ENCODE data around the gene SLC44A5.
"Not testable (repeated sequence)": the region's sequence is repeated elsewhere in the genome, so short reads cannot be mapped to it uniquely, and the experiment has no call there.

Gene SLC44A5

DNA sequence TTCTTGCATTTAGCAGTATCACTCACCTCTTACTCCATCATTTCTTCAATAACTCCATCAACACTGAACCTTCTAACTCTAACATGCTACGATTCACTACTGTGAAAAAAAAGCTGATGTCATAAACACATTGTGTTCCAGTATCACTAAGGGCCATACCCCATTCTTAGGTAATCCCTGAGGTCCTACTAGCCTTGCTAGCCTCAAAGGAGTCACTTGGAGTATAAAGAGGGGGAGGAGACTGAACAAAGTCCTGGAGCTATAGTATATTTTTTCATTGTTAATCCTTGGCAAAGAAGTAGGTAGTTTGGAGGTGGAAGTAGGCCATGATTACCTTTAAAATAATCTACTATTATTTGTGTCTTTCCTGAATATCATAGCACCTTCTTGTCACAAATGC, at the start of gene SLC44A5:
SLC44A5 (minus strand) TSS at position 101 of the 400 bp plus-strand sequence. CDS start 69,667 bp downstream, outside the sequence.
- TF ChIP-seq POLR2A (IDR thresholded peaks at IDR 0.05; ENCODE audit: low read length) (no peak), GATA1 (IDR thresholded peaks at IDR 0.05; ENCODE audit: low read depth, low read length) (no peak)
- no peak for DNase-seq

DNA sequence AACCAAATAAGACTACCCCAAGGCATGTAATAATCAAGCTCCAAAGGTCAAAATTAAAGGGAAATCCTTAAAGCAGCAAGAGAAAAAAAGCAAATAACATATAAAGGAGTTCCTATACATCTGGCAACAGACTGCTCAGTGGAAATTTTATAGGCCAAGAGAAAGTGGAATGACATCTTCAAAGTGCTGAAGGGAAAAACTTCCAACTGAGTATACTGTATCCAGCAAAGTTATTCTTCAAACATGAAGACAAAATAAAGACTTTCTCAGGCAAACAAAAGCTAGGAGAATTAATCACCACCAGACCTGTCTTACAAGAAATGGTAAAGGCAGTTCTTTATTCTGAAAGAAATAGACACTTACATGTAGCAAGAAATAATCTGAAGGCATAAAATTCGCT, 45.0 kb upstream of the SLC44A5 start:
- TF ChIP-seq POLR2A (IDR thresholded peaks at IDR 0.05; ENCODE audit: low read length) (no peak), GATA1 (IDR thresholded peaks at IDR 0.05; ENCODE audit: low read depth, low read length) (no peak)
- no peak for DNase-seq

DNA sequence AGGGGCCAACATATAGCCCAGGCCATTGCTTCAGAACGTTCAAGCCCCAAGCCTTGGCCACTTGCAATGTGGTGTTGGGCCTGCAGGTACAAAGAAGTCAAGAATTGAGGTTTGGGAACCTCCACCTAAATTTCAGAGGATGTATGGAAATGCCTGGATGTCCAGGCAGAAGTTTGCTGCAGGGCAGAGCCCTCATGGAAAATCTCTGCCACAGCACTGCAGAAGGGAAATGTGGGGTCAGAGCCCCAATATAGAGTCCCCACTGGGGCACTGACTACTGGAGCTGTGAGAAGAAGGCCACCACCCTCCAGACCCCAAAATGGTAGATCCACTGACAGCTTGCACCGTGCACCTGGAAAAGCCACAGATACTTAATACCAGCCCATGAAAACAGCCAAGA, 36.3 kb upstream of the SLC44A5 start:
- DNase-seq, result not testable (repeated sequence)

DNA sequence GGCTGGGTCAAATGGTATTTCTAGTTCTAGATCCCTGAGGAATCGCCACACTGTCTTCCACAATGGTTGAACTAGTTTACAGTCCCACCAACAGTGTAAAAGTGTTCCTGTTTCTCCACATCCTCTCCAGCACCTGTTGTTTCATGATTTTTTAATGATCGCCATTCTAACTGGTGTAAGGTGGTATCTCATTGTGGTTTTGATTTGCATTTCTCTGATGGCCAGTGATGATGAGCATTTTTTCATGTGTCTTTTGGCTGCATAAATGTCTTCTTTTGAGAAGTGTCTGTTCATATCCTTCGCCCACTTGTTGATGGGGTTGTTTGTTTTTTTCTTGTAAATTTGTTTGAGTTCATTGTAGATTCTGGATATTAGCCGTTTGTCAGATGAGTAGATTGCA, 34.2 kb upstream of the SLC44A5 start:
- DNase-seq, result not testable (repeated sequence)

DNA sequence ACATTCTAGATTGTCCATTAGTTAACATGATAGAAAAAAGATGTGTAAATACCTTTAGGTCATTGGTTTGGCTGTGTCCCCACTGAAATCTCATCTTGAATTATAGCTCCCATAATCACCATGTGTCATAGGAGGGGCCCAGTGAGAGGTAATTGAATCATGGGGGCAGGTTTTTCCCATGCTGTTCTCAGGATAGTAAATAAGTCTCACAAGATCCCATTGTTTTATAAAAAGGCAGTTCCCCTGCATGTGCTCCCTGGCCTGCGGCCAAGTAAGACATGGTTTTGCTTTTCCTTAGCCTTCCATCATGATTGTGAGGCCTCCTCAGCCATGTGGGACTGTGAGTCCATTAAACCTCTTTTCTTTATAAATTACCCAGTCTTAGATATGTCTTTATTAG, 32.5 kb upstream of the SLC44A5 start:
- DNase-seq, result no peak
- TF ChIP-seq POLR2A (IDR thresholded peaks at IDR 0.05; ENCODE audit: low read length), result no peak

DNA sequence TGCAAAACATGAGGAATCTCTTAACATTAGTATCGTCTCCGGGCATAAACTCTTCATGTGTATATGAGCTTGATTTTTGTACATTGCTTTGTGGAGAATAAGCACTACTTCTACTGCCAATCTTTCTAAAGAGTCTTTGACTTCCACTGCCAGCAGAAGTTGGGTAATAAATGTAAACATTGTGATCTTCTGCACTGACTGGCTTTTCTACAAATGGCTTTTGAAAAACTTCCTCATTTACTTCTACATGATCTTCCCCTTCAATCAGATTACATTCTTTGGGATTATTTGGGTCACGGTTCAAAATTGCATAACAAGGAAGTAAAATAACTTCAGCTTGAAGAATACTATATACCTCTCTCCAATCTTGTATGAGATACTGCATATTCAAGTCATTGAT, 30.4 kb upstream of the SLC44A5 start:
- TF ChIP-seq POLR2A (IDR thresholded peaks at IDR 0.05; ENCODE audit: low read length) (no peak), GATA1 (IDR thresholded peaks at IDR 0.05; ENCODE audit: low read depth, low read length) (no peak)
- no peak for DNase-seq

DNA sequence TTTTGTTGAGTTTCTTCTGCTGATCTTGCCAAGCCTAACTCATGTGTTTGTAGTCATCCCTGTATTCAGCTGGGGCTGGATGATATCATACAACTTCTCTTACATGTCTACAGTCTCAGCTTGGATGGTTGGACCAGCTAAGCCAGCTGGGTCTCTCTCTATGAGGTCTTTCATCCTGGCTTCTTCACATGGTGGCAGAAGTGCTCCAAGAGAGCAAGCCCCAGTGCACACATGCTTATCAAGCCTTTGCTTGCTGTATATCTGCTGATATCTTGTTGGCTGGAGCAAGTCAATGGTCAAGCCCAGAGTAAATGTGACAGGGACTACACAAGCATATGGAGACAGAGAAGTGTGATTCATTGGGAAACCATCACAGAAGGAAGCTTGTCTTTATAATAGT, 29.2 kb upstream of the SLC44A5 start:
- TF ChIP-seq GATA1 (IDR thresholded peaks at IDR 0.05; ENCODE audit: low read depth, low read length) (no peak), POLR2A (IDR thresholded peaks at IDR 0.05; ENCODE audit: low read length) (no peak)
- DNase-seq, result no peak

DNA sequence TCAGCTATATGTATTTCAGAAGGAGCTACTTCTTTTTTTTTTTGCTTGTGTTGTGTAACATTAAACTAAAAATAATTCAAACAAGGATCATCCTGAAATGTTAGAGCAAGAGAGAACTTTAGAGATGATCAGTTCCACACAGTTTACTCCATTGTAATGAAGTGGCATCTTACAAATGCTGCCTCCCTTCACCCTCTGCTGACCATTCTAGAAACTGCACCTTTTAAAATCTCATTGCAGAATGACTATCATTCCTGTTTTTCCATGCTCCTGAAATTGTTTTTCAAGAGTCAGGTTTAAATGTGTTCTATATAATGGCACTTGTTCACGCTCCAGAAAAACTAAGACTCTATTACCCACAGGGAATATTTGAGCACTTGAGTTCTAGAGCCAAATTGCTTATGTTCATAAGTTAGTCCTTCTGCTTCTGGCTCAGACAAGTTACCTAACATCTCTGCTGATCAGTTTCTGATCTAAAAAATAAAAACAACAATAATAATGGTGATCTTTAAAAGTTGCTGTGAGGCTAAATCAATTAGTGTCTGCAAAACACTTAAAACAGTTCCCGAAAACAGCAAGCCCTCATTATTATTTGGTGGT, 21.5 kb upstream of the SLC44A5 start:
- peak; percentile 2 to 51 for DNase-seq
- no peak for TF ChIP-seq GATA1 (IDR thresholded peaks at IDR 0.05; ENCODE audit: low read depth, low read length)
- no peak for TF ChIP-seq POLR2A (IDR thresholded peaks at IDR 0.05; ENCODE audit: low read length)

DNA sequence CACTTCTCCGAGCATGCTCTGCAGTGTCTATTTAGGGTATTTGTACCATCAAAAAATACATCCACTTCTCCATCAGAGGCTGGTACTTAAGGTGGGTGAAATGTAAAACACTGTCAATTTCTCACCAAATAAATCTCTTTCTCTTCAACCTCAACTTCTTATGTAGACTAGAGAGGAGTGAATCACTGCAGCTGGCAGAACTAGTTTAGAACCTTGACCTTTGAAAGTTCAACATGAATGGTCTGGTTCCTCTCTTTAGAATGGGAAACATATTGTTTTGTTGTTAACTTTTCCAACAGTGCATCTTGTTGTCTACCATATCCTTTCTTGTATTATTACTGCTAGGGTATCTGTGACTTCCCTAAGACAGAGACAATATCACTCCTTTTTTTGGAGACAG, 20.1 kb upstream of the SLC44A5 start:
- TF ChIP-seq POLR2A (IDR thresholded peaks at IDR 0.05; ENCODE audit: low read length), result no peak
- TF ChIP-seq GATA1 (IDR thresholded peaks at IDR 0.05; ENCODE audit: low read depth, low read length), result no peak
- DNase-seq, result no peak

DNA sequence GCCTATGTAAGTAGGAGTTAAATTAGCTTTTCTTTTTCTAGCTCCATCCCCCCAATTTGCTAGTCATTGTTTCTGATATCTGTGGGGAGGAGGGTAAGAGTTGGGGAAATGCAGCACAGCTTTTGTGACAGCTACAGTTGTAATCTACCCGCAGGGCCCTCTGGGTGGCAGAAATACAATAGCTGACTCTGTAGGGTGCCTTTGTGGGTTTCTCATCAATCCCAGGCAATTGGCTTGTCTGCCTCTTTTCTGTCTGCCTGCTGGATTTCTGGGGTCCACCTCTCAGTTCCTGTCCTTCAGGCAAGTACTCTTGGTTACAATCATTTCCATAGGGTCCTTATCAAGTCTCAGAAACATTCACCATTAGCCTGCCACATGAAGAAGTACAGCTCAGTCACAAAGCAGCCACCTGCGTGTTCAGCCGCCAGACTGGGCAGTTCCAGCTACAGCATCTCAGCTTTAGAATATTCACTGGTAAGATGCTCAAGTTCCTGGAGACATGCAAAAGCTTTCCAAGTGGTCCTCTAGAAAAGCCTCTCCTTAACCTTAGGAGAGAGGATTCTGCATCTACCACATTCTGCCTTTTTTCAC, 19.2 kb upstream of the SLC44A5 start:
- no peak for DNase-seq
- no peak for TF ChIP-seq GATA1 (IDR thresholded peaks at IDR 0.05; ENCODE audit: low read depth, low read length)
- no peak for TF ChIP-seq POLR2A (IDR thresholded peaks at IDR 0.05; ENCODE audit: low read length)

DNA sequence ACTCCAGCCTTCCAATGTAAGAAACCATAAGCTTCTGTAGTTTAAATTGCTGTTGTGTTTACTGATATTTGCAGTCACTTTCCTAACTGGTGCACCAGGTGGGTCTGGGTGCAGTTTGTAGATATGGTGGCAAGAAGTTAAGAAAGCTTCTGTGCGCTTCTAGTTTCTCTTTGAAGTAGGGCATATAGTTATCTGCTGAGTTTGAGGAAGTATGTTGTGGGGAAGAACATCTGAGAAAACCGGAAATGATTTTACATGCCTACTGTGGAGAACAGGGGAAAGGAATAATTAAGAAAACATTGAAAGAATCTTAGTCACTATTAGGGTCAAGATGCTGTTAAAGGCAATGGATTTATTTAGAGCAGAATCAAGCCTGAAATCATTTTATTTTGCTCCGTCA, 14.9 kb upstream of the SLC44A5 start:
- DNase-seq, result no peak
- no peak for TF ChIP-seq GATA1 (IDR thresholded peaks at IDR 0.05; ENCODE audit: low read depth, low read length)
- no peak for TF ChIP-seq POLR2A (IDR thresholded peaks at IDR 0.05; ENCODE audit: low read length)

DNA sequence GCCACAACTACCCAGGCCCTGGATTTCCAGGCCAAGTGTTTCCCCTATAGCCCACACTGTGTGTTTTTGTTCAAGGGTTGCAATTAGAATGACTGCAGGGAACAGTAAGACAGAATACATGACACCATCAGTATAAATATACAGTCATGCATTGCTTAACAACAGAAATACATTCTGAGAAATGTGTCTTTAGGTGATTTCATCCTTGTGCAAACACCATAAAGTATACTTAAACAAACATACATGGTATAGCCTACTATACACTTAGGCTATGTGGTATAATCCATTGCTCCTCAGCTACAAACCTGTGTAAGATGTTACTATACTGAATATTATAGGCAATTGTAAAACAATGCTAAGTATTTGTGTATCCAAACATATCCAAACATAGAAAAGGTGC, 7.5 kb upstream of the SLC44A5 start:
- TF ChIP-seq POLR2A (IDR thresholded peaks at IDR 0.05; ENCODE audit: low read length) (no peak), GATA1 (IDR thresholded peaks at IDR 0.05; ENCODE audit: low read depth, low read length) (no peak)
- DNase-seq, result no peak

DNA sequence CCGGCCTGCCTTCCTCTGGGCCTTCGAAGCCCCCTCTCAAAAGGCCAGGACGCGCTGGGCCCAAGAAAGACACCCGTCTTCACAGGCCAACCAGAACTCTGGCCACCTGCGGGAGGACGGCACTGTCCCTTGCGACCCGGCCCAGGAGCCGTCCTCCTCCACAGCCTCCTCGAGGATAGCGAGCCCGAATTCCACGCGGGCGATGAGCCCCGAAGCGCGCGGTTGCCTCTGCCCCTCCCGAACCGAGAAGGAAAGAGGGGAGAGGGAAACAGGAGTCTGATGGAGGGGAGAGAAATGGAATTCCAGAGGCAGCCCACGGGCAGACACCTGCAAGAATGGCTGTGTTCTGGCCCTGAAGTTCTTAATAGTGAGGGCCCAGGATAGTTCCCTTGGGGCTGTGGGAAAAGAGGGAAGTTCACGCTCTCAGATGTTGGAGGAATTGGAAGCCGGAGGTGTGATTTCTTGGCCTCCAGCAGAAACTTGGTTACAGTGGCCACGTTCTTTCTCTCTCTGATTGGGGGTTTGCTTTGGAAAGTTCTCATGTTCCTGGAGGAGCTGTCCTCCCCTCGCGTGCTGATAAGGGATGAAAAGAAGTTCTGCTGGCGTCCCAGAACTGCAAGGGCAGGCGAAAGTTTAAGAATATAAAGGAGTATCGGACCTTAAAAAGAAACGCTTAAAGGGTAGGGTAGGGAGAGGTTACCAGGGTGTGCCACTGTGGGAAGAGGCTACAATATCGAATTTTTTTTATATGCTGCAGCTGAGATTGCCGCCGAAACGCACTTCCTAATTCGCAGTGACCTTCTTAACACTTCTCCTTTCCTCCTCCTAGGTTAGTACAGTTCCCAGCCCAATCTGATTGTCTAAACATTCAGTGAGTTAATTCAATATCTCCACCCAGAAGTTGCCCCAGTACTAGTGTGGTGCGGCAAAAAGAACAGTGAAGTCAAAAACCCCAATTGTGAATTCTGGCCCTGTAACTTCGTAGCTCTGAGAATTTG, 5.8 kb upstream of the SLC44A5 start:
- no peak for TF ChIP-seq GATA1 (IDR thresholded peaks at IDR 0.05; ENCODE audit: low read depth, low read length)
- TF ChIP-seq POLR2A (IDR thresholded peaks at IDR 0.05; ENCODE audit: low read length), result no peak
- no peak for DNase-seq

DNA sequence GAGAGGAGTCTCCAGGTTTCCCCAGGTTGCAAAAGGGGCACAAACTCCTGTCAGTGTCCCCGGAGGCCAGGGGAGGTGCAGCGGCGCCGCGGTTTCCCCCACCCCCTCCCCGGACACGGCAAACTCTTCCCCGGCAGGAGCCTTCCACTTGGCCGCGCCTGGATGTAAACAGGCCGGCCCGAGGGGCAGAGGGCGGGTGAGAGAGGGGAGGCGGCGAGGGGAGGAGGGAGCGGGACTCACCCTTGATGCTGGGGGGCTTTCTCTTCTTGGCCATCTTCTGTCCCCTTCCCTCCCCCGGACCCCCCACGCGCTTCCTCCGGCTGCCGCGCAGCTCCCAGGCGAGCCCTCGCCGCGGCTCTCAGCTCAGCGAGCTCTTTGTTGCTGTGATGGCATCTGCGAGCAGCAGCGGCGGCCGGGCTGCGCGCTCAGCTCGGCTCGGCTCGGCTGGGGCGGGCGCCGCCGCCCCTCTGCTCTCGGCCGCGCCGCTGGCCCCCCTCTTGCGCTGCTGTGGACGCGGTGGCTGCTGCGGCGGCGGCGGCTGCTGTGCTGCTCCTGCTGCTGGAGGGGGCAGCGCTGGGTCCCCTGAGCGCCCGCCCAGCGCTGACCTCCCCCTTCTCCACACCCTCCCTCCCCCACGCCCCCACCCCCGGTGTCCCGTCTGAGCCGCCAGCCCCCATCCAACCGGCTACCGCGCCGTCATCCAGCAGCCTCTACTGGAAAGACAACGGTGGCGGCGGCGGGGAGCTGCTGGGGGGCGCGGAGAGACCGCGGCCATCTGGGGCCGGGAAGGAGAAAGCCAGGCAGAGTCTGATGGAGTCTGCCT, 4.9 kb upstream of the SLC44A5 start:
- no peak for DNase-seq

More for the DNA sequence above, 4.9 kb upstream of the SLC44A5 start:
- TF ChIP-seq POLR2A (IDR thresholded peaks at IDR 0.05; ENCODE audit: low read length) (no peak), GATA1 (IDR thresholded peaks at IDR 0.05; ENCODE audit: low read depth, low read length) (no peak)

All from erythroblast (primary cell).